Esophagus muscularis mucosa (tissue), 4 donors: ENCODE data around the gene TRPM3. TPM values are rescaled to one million over a fixed set of nuclear protein-coding genes. Genes with fewer than 3 reads are reported as not detected.
"Not testable (repeated sequence)": the region's sequence is repeated elsewhere in the genome, so short reads cannot be mapped to it uniquely, and the experiment has no call there.

Experiments used
- DNase-seq: peaks from one replicate; pipeline ENCODE4 v3.0.0-alpha.2; 2017; ENCODE audit errors: extremely low spot score
- H3K27ac ChIP-seq, 4 donors: fragments of 200-600 bp; sonication (generic); replicated peaks in 1 of 4; 1 replicate in 3 of 4; 2 replicates in 1 of 4; pipeline ENCODE4 v1.5.1; 2016 to 2019; ENCODE audit warnings: mild to moderate bottlenecking in 1 of 4
- H3K27me3 ChIP-seq, 4 donors: fragments of 200-600 bp; sonication (generic); one replicate each; pipeline versions ENCODE4 v1.5.1 to v1.6.0; 2016 to 2019
- H3K36me3 ChIP-seq, 4 donors: fragments of 200-600 bp; sonication (generic); one replicate each; pipeline ENCODE4 v1.5.1; 2016 to 2019
- H3K4me1 ChIP-seq, 4 donors: fragments of 200-600 bp; sonication (generic); one replicate each; pipeline ENCODE4 v1.5.1; 2016 to 2019
- H3K4me3 ChIP-seq, 4 donors: fragments of 200-600 bp; sonication (generic); 1 replicate in 2 of 4; 2 replicates in 2 of 4; pipeline ENCODE4 v1.5.1; 2016 to 2019; ENCODE audit warnings: mild to moderate bottlenecking in 4 of 4, moderate library complexity in 1 of 4
- H3K9me3 ChIP-seq, 4 donors: fragments of 200-600 bp; sonication (generic); 1 replicate in 3 of 4; 2 replicates in 1 of 4; pipeline ENCODE4 v1.5.1; 2016 to 2019
- CTCF ChIP-seq, 3 experiments: fragments of 200-600 bp in 2 of 3; fragments of 450-650 bp in 1 of 3; sonication (generic) in 2 of 3; IDR thresholded peaks; one replicate each; pipeline ENCODE4 v1.5.1; 2017 to 2019; ENCODE audit warnings: antibody characterized with exemption in 3 of 3, mild to moderate bottlenecking in 2 of 3, moderate library complexity in 1 of 3
- EP300 ChIP-seq: sonication (generic); formaldehyde crosslinking; IDR thresholded peaks from one replicate; pipeline ENCODE4 v1.6.1; 2017; ENCODE audit warnings: antibody characterized with exemption
- POLR2A ChIP-seq: fragments of 450-650 bp; IDR thresholded peaks from one replicate; pipeline ENCODE4 v1.6.1; 2017; ENCODE audit warnings: antibody characterized with exemption, moderate library complexity, mild to moderate bottlenecking, low read depth
- POLR2AphosphoS5 ChIP-seq, 2 donors: sonication (generic); formaldehyde crosslinking; IDR thresholded peaks; one replicate each; pipeline ENCODE4 v1.6.1; 2017; ENCODE audit warnings: antibody characterized with exemption in 2 of 2
- WGBS: methylation state at CpG from one replicate; pipeline ENCODE4 v1.1.5; 2018; 5-methylcytosine and 5-hydroxymethylcytosine counted together
- intact Hi-C: fragments of 100-400 bp; cut with DNase I; formaldehyde crosslinking; loops from one replicate; pipeline ENCODE4 v1.15.1; 2023
- total RNA-seq, 4 donors: library from RNA; depleted of rRNA; stranded (reverse); fragments of >200 nt; gene quantifications; one replicate each; pipeline versions ENCODE4 v1.1.0 to v1.2.1, GENCODE V29; 2016

Gene TRPM3
- total RNA-seq, 4 donors from 2014 or later = 0.13 to 0.17 TPM; not detected in 2

GRCh38 chr9:70668751-70669150 lies 452.7 kb downstream of the TRPM3 start:
- Histone ChIP-seq H3K4me1 (no peaks in the 10 kb centered on the region), H3K36me3 (no peaks in the 10 kb centered on the region), H3K9me3 (no peaks in the 10 kb centered on the region), H3K27me3 (no peaks in the 10 kb centered on the region), H3K27ac (no peak overlapping the region), H3K4me3 (no peak overlapping the region)
- DNase-seq = no peak
- intact Hi-C loops = no loop called here
- TF ChIP-seq POLR2A = no peak
- no peak for TF ChIP-seq CTCF (IDR thresholded peaks at IDR 0.05)
- TF ChIP-seq POLR2AphosphoS5 (IDR thresholded peaks at IDR 0.05) = no peak
- no peak for TF ChIP-seq EP300
- 54% methylated on average over 3 of the region's 3 CpGs for WGBS

GRCh38 chr9:70658765-70659164 lies 462.7 kb downstream of the TRPM3 start:
- no peak for TF ChIP-seq POLR2A
- no peak for TF ChIP-seq EP300
- no peak for TF ChIP-seq POLR2AphosphoS5 (IDR thresholded peaks at IDR 0.05)
- TF ChIP-seq CTCF (IDR thresholded peaks at IDR 0.05) = no peak
- Histone ChIP-seq H3K27ac (no peak overlapping the region), H3K36me3 (no peaks in the 10 kb centered on the region)

GRCh38 chr9:70656281-70656680 lies 465.1 kb downstream of the TRPM3 start:
- Histone ChIP-seq H3K36me3 (no peaks in the 10 kb centered on the region), H3K27me3 (no peaks in the 10 kb centered on the region), H3K27ac (no peak overlapping the region), H3K4me1 (no peaks in the 10 kb centered on the region), H3K9me3 (no peaks in the 10 kb centered on the region), H3K4me3 (no peak overlapping the region)
- 61% methylated on average over 1 of the region's 1 CpG for WGBS
- TF ChIP-seq POLR2A = no peak
- intact Hi-C loops = no loop called here
- no peak for DNase-seq

More at GRCh38 chr9:70658765-70659164, 462.7 kb downstream of the TRPM3 start:
- intact Hi-C loops = no loop called here
- Histone ChIP-seq H3K4me1 (no peaks in the 10 kb centered on the region), H3K9me3 (no peaks in the 10 kb centered on the region), H3K4me3 (no peak overlapping the region), H3K27me3 (no peaks in the 10 kb centered on the region)
- no peak for DNase-seq

DNA sequence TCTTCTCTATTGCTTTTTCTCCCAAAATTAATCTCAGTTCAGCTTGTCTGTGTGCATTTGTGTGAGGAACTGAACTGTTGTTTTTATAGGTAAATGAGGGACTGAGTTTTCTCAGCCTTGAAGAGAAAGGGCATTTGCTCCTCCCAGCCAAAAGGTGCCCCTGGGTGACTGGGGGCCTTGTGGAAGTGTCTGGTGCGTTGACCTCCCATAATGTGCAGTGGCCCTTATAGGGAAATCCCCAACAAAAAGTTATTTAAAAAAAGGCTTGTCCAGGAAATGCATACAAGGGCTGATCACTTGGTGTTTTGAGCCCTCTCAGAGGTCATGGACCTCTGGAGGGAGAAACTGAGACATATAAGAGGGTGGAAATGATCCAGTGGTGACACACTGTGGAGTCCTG lies 467.3 kb downstream of the TRPM3 start:
- Histone ChIP-seq H3K4me3 (no peak overlapping the region), H3K27me3 (no peaks in the 10 kb centered on the region), H3K9me3 (peaks cover 0 to 16% (median 8%) of the 10 kb centered on the region in 4 donors), H3K27ac (no peak overlapping the region), H3K4me1 (no peaks in the 10 kb centered on the region), H3K36me3 (no peaks in the 10 kb centered on the region)
- TF ChIP-seq POLR2A = no peak
- no peak for TF ChIP-seq CTCF (IDR thresholded peaks at IDR 0.05)
- no peak for TF ChIP-seq EP300
- no peak for TF ChIP-seq POLR2AphosphoS5 (IDR thresholded peaks at IDR 0.05)
- no peak for DNase-seq
- intact Hi-C loops = no loop called here
- 56% methylated on average over 1 of the region's 1 CpG for WGBS

GRCh38 chr9:70644627-70645026 lies 476.8 kb downstream of the TRPM3 start:
- H3K27me3 ChIP-seq, intact Hi-C loops, DNase-seq, H3K4me3 ChIP-seq, H3K4me1 ChIP-seq, H3K27ac ChIP-seq, H3K36me3 ChIP-seq: not testable (repeated sequence)
- peaks cover 0 to 18% (median 14%) of the 10 kb centered on the region in 4 donors for H3K9me3 ChIP-seq

DNA sequence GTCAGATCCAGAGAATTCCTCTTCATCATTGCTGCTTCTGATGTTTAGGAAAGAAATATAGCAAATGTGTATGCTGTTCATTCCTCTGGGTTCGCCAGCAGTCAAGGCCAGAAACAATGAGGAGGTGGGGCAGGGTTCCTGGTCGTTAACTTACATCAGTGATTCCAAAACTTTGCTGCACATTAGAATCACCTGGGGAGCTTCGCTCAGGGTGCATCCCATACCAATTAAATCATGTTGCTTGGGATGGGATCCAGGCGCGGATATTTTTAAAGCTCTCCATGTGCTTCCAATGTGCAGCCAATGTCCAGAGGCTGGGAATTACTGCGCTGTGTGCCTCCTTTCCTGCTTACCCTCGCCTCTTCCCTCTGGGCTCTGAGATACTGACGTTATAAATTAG lies 479.1 kb downstream of the TRPM3 start:
- no peak for TF ChIP-seq CTCF (IDR thresholded peaks at IDR 0.05)
- no peak for TF ChIP-seq EP300
- TF ChIP-seq POLR2A = no peak
- TF ChIP-seq POLR2AphosphoS5 (IDR thresholded peaks at IDR 0.05) = no peak
- H3K27me3 ChIP-seq = no peaks in the 10 kb centered on the region
- H3K27ac ChIP-seq = no peak overlapping the region
- intact Hi-C loops = no loop called here
- no peak overlapping the region for H3K4me3 ChIP-seq
- WGBS = 83% methylated on average over 8 of the region's 8 CpGs
- H3K36me3 ChIP-seq = no peaks in the 10 kb centered on the region
- peaks cover 0 to 5% (median 0%) of the 10 kb centered on the region in 4 donors for H3K4me1 ChIP-seq
- no peak for DNase-seq
- H3K9me3 ChIP-seq = no peaks in the 10 kb centered on the region
